HG03064 (cell line): ENCODE measurements around the gene SERPINB10.
"Not testable (repeated sequence)": the region's sequence is repeated elsewhere in the genome, so short reads cannot be mapped to it uniquely, and the experiment has no call there.

ENCODE experiments used
- ATAC-seq: cut with Tn5 transposase; IDR thresholded peaks from one replicate; pipeline ENCODE4 v1.9.1; 2021; ENCODE audit warnings: low read depth; ENCODE audit not compliant: unreplicated experiment

The SERPINB10 gene

DNA sequence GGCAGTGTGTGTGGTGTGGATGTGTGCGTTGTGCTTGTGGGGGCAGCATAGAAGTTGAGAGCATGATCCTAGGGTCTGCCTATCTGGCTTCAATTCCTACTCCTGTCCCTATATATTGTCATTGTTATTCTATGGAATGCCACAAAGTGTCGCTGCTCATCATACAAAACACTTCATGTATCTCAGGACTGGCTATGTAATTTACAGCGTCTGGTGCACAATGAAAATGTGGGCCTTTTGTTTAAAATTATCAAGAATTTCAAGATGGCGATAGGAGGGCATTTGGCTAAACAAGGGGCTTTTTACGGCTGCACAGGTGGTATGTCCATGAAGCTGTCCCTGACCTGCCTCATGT, 16.8 kb upstream of the SERPINB10 start:
- ATAC-seq = no peak

GRCh38 chr18:63892566-63892965, 15.2 kb upstream of the SERPINB10 start:
- ATAC-seq = no peak

GRCh38 chr18:63894106-63894772, 13.5 kb upstream of the SERPINB10 start:
- ATAC-seq = no peak

GRCh38 chr18:63895190-63895589, 12.6 kb upstream of the SERPINB10 start:
- no peak for ATAC-seq

DNA sequence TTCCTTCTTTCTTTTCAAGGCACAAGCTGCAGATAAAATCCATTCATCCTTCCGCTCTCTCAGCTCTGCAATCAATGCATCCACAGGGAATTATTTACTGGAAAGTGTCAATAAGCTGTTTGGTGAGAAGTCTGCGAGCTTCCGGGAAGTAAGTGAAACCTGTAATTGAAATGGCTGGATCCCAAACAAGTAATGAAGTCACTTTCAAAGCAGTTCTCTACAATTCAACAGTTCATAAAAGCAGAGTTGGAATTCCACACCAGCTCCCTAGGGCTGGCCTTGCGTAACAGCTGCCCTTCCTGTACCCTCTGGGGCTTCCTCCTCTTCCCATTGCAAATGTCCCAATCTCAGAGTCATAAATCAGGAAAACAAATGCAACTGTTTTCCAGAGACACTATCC, 10.7 kb upstream of the SERPINB10 start:
- ATAC-seq = no peak

DNA sequence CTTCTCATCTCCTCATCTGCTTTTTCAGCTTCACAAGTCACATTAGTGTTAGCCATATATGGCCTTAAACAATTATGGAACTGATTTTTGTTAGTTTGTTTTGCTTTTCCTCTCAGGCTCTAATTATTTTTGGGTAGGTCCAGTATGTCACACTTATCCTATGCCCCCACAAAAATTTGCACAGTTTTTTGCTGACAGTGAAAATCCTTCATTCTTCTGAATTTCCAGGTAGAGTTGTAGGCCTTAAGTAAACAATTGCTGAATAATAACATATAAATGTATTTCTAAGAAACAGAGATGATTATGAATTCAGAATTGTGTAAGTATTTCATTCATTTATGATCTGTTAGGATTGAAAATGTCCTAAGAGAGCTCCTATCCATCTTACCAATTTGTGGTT, 8.6 kb upstream of the SERPINB10 start:
- ATAC-seq = no peak

GRCh38 chr18:63903851-63904570, 3.7 kb upstream of the SERPINB10 start:
- ATAC-seq = no peak

GRCh38 chr18:63904694-63905093, 3.1 kb upstream of the SERPINB10 start:
- no peak for ATAC-seq

DNA sequence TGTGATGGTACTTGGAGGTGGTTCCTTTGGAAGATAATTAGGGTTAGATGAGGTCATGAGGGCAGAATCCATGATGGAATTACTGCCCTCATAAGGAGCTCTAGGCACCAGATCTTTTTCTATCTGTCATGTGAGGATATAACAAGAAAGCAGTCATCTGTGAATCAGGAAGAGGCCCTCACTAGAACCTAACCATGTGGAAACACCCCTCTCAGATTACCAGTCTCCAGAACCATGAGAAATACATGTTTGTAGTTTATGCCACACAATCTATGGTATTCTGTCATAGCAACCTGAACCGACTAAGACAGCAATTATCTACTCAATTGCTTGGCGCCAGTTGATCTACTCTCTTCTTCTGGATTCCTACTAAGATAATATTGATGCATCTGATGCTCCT, 2.4 kb upstream of the SERPINB10 start:
- no peak for ATAC-seq

GRCh38 chr18:63906056-63906455, 1.7 kb upstream of the SERPINB10 start:
- ATAC-seq = no peak

DNA sequence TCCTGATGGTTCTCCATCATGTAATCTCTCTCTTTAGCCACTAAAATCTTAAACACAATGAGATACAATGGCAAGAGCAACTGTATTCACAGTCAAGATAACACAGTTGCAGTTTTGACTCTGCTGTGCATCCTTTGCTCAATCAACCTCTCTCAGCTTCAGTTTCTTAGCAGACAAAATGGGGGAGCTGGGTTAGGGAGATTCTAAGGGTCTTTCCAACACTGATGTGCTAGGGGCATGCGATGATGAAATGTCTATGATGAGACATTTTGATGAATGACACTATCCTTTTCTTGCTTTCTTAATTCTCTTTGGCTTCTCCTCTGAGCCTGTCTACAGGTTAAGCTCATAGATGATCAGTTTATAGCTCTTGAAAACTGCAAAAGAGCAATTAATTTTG, 1.1 kb downstream of the SERPINB10 start:
- ATAC-seq = no peak

GRCh38 chr18:63909870-63910269, 2.1 kb downstream of the SERPINB10 start:
- ATAC-seq = peak; percentile 64

- ATAC-seq = no peak
Measured at GRCh38 chr18:63917817-63918216, 10.1 kb downstream of the SERPINB10 start.

DNA sequence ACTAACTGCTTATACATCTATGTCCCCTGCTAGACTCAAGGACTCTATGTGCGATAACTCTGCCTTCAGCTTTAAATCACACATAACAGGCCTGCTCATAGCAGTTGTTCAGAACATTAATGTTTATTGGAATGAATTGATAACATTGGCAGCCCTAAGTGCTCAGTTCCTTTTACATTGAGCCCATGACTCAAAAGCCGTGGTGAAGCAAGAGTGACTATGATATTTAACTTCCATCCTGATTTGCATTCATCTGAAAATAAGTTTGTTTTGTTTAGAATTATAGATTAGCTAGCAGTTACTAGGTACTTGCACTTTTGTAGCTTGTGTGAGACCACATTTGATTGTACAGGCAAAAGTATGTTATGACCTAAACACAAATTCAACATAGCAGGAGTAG, 14.3 kb downstream of the SERPINB10 start:
- no peak for ATAC-seq

- no peak for ATAC-seq
Measured at GRCh38 chr18:63924551-63924950, 16.8 kb downstream of the SERPINB10 start.

- no peak for ATAC-seq
Measured at GRCh38 chr18:63928331-63928730, 20.6 kb downstream of the SERPINB10 start.

- ATAC-seq = not testable (repeated sequence)
Measured at GRCh38 chr18:63929369-63929768, 21.6 kb downstream of the SERPINB10 start.

DNA sequence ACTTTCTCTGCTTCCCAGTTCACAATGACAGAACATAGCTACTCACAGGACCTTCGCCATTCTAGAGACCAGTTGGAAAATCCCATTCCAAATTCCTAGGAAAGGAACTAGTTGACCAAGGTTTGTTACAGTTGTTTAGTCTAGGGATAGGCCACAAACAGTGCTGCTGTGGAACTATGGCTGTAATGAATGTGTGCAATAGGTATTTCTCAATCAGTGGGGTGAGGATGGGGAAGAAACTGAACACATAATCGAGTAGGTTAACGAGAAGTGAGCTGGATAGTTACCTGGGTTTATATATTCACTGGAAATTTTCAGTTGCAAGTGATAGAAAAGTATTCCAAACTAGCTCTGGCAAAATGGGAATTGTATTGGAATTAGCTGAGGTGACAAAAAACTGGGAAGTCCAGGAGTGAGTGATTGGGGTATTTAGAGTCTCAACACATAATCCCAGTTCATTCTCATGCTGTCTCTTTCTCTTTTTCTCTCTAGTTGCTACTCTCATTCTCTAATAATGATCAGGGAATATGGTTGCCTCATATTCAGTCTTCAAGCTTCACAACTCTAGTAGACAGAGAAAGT, 23.1 kb downstream of the SERPINB10 start:
- no peak for ATAC-seq

DNA sequence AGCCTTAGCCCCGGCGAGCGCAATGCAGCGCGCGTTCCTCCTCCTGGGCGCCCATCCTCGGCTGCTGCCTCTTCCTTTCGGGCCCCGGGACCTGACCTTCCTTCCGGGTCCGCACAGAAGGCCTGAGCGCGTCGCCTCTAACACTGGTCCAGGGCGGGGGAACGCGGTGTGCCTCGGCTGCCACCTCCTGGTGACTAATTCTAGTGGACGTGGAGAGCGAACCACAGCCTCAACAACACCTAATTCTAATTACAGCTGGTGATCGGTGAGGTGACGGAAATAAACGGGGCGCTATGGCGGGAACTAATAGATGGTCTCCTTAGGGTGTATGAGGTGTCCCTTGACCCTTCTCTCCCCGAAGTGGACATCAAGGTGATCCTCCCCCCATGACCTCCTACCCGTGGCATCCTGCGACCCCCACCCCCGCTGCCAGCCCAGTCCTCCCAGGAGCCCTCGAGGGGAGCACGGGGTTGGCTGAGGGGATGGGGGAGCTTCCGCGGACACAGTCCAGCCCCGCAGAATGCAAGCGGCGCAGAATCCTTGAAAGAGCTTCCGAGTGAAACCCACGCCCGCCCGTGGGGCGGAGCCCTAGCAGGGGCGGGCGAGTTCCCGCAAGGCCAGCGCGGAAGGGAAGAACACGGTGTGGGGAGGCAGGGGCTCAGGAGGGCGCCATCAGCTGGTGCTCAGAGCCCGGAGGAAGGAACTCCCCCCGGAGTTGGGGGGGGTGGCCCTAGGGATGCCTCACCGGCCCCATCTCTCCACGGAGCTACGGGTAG, 28.6 kb downstream of the SERPINB10 start:
- peak; percentile 98 for ATAC-seq

DNA sequence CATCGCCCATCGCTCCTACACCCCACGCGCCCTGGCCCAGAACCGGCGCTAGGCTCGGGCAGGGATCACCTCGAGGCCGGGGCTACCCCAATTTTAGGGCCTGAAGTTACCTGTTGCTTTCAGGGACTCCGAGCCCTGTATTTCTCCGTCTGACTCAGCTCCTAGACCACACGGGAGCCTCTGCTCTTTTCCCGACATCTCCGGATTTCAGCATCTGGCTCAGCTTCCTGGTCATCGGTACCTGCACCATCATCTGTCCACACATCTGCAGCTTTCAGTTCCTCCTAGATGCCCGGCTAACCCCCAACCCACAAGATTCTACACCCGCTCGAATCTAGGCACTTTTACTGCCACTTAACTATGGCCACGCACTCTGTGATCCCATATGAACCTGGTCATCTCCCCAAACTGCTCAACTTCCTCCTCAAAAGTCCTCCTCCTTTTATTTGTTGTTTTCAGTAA, 29.2 kb downstream of the SERPINB10 start:
- ATAC-seq = peak; percentile 13

GRCh38 chr18:63940008-63940407, 32.2 kb downstream of the SERPINB10 start:
- no peak for ATAC-seq
